Neural cell (in vitro differentiated cells): ENCODE measurements around the gene EBF3. TPM values are rescaled to one million over a fixed set of nuclear protein-coding genes. Genes with fewer than 3 reads are reported as not detected.

Experiments
- H2AFZ ChIP-seq: fragments of 200-600, 300-800 bp; sonication (generic), shearing (Covaris generic); 2 replicates; pipeline ENCODE4 v1.6.0; 2014; ENCODE audit warnings: low read depth, mild to moderate bottlenecking, antibody characterized with exemption, low read length, moderate library complexity
- H3F3A ChIP-seq: fragments of 200-600 bp; shearing (Covaris generic); 2 replicates; pipeline ENCODE4 v1.6.1; 2016; ENCODE audit warnings: mild to moderate bottlenecking, moderate library complexity, mixed read lengths, antibody characterized with exemption, low read length; ENCODE audit not compliant: insufficient read depth, poor library complexity, severe bottlenecking
- H3K27ac ChIP-seq: fragments of 200-600, 300-800 bp; sonication (generic), shearing (Covaris generic); 2 replicates; pipeline ENCODE4 v1.5.1; 2014; ENCODE audit warnings: mild to moderate bottlenecking, low read length, moderate library complexity
- H3K27me3 ChIP-seq: fragments of 300-800, 200-600 bp; sonication (generic), shearing (Covaris generic); 2 replicates; pipeline ENCODE4 v1.6.0; 2014; ENCODE audit warnings: mild to moderate bottlenecking, low read depth, low read length, moderate library complexity; ENCODE audit not compliant: insufficient read depth
- H3K36me3 ChIP-seq: fragments of 300-800, 200-600 bp; sonication (generic), shearing (Covaris generic); 2 replicates; pipeline ENCODE4 v1.5.1; 2014; ENCODE audit warnings: mild to moderate bottlenecking, antibody characterized with exemption, low read length, moderate library complexity; ENCODE audit not compliant: insufficient read depth
- H3K4me2 ChIP-seq: fragments of 300-800, 200-600 bp; sonication (generic), shearing (Covaris generic); 2 replicates; pipeline ENCODE4 v1.6.0; 2014; ENCODE audit warnings: mild to moderate bottlenecking, low read length
- H3K4me3 ChIP-seq: fragments of 300-800, 200-600 bp; sonication (generic), shearing (Covaris generic); 2 replicates; pipeline ENCODE4 v1.5.1; 2014; ENCODE audit warnings: mild to moderate bottlenecking, low read length, moderate library complexity
- H3K79me2 ChIP-seq: fragments of 200-600 bp; shearing (Covaris generic); replicated peaks from 2 replicates; pipeline ENCODE4 v1.6.0; 2014; ENCODE audit warnings: mild to moderate bottlenecking, low read length, moderate library complexity; ENCODE audit not compliant: insufficient read depth
- H3K9ac ChIP-seq: fragments of 300-800, 200-600 bp; sonication (generic), shearing (Covaris generic); 2 replicates; pipeline ENCODE4 v1.6.1; 2016; ENCODE audit warnings: mild to moderate bottlenecking, low read length, mixed read lengths
- H3K9me2 ChIP-seq: fragments of 200-600 bp; shearing (Covaris generic); 2 replicates; pipeline ENCODE4 v1.6.1; 2016; ENCODE audit warnings: mild to moderate bottlenecking, low read length, mixed read lengths; ENCODE audit not compliant: insufficient read depth
- H3K9me3 ChIP-seq: fragments of 200-600, 300-800 bp; sonication (generic), shearing (Covaris generic); 2 replicates; pipeline ENCODE4 v1.6.1; 2016; ENCODE audit warnings: mild to moderate bottlenecking, mixed run types, low read length, moderate library complexity, mixed read lengths
- H4K20me1 ChIP-seq: fragments of 200-600 bp; shearing (Covaris generic); 2 replicates; pipeline ENCODE4 v1.6.1; 2016; ENCODE audit warnings: mild to moderate bottlenecking, mixed run types; ENCODE audit not compliant: insufficient read depth
- CTCF ChIP-seq: fragments of 450-650 bp; IDR thresholded peaks from 2 replicates; pipeline ENCODE4 v1.5.1; 2014; ENCODE audit warnings: antibody characterized with exemption, mild to moderate bottlenecking, moderate library complexity; ENCODE audit not compliant: poor library complexity, severe bottlenecking
- EP300 ChIP-seq: fragments of 450-650 bp; conservative IDR thresholded peaks from 2 replicates; pipeline ENCODE4 v1.6.1; 2014; ENCODE audit warnings: antibody characterized with exemption, mild to moderate bottlenecking, moderate library complexity; ENCODE audit not compliant: poor library complexity, severe bottlenecking
- EZH2 ChIP-seq: fragments of 200-600, 300-800 bp; shearing (Covaris generic), sonication (generic); IDR thresholded peaks from 2 replicates; pipeline ENCODE4 v1.6.1; 2014; ENCODE audit warnings: antibody characterized with exemption, low read length, borderline replicate concordance, mild to moderate bottlenecking; ENCODE audit not compliant: insufficient read depth, poor library complexity, severe bottlenecking
- MXI1 ChIP-seq: fragments of 450-650 bp; conservative IDR thresholded peaks from 2 replicates; pipeline ENCODE4 v1.6.1; 2014; ENCODE audit warnings: antibody characterized with exemption, mild to moderate bottlenecking; ENCODE audit not compliant: poor library complexity, severe bottlenecking
- POLR2AphosphoS5 ChIP-seq: IDR thresholded peaks from 2 replicates; pipeline ENCODE4 v1.6.1; 2012
- RAD21 ChIP-seq: fragments of 450-650 bp; conservative IDR thresholded peaks from 2 replicates; pipeline ENCODE4 v1.6.1; 2014; ENCODE audit warnings: antibody characterized with exemption, mild to moderate bottlenecking, moderate library complexity
- REST ChIP-seq: IDR thresholded peaks from 2 replicates; pipeline ENCODE4 v1.6.1; 2012; ENCODE audit warnings: borderline replicate concordance
- SMC3 ChIP-seq: fragments of 450-650 bp; conservative IDR thresholded peaks from 2 replicates; pipeline ENCODE4 v1.6.1; 2014; ENCODE audit warnings: antibody characterized with exemption, mild to moderate bottlenecking, moderate library complexity; ENCODE audit not compliant: poor library complexity
- TAF1 ChIP-seq: IDR thresholded peaks from 2 replicates; pipeline ENCODE4 v1.6.1; 2012; ENCODE audit warnings: low read depth
- polyA plus RNA-seq: library from polyadenylated mRNA; depleted of rRNA; stranded (reverse); fragments of >200 nt; gene quantifications from 2 replicates; pipeline ENCODE4 v1.2.3, GENCODE V29; 2014

Gene EBF3
- polyA plus RNA-seq, 1 donor from 2014 or later = 0.38 TPM

DNA sequence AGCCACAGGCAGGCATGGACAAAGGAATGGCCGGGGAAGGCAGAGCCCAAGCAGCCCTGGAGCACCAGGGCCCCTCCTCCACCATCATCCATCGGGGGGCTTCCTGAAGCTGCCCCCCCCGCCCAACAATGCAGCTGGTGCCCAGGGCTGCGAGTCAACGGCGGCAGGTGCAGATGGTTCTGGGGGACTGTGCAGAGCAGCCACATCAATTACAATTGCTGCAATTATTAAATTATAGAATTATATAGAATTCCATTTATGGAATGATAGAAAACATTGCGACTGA, 28.3 kb downstream of the EBF3 start:
- Histone ChIP-seq H3K36me3 (no peaks in the 10 kb centered on the region), H3K27me3 (no peaks in the 10 kb centered on the region), H3K9me3 (no peaks in the 10 kb centered on the region), H3K4me2 (no peak overlapping the region), H2AFZ (no peak overlapping the region), H4K20me1 (no peaks in the 10 kb centered on the region), H3K9me2 (no peaks in the 10 kb centered on the region), H3K27ac (no peak overlapping the region), H3K4me3 (no peak overlapping the region), H3K9ac (no peak overlapping the region), H3F3A (no peaks in the 10 kb centered on the region), H3K79me2 (no peaks in the 10 kb centered on the region)
- no peak for TF ChIP-seq REST
- no peak for TF ChIP-seq POLR2AphosphoS5
- TF ChIP-seq EZH2 = no peak
- TF ChIP-seq RAD21 = no peak
- no peak for TF ChIP-seq EP300
- TF ChIP-seq CTCF = no peak
- TF ChIP-seq TAF1 = no peak
- TF ChIP-seq SMC3 = no peak
- TF ChIP-seq MXI1 = no peak

GRCh38 chr10:129935102-129935866, 28.8 kb downstream of the EBF3 start:
- H3K9me2 ChIP-seq = no peaks in the 10 kb centered on the region
- no peak overlapping the region for H3K9ac ChIP-seq
- H3K4me2 ChIP-seq = no peak overlapping the region
- H3K36me3 ChIP-seq = no peaks in the 10 kb centered on the region
- no peak overlapping the region for H3K27ac ChIP-seq
- H4K20me1 ChIP-seq = no peaks in the 10 kb centered on the region
- no peaks in the 10 kb centered on the region for H3F3A ChIP-seq
- no peak overlapping the region for H2AFZ ChIP-seq
- H3K79me2 ChIP-seq = no peaks in the 10 kb centered on the region
- TF ChIP-seq TAF1 = no peak
- no peak for TF ChIP-seq POLR2AphosphoS5
- H3K4me3 ChIP-seq = no peak overlapping the region
- H3K9me3 ChIP-seq = no peaks in the 10 kb centered on the region
- no peaks in the 10 kb centered on the region for H3K27me3 ChIP-seq
